Measurements from ENCODE around the gene ADGRV1.
A peak's percentile ranks its signal among the peaks of the same experiment; 100 is the strongest.
"Not testable (repeated sequence)": the region's sequence is repeated elsewhere in the genome, so short reads cannot be mapped to it uniquely, and the experiment has no call there.

Gene ADGRV1

DNA sequence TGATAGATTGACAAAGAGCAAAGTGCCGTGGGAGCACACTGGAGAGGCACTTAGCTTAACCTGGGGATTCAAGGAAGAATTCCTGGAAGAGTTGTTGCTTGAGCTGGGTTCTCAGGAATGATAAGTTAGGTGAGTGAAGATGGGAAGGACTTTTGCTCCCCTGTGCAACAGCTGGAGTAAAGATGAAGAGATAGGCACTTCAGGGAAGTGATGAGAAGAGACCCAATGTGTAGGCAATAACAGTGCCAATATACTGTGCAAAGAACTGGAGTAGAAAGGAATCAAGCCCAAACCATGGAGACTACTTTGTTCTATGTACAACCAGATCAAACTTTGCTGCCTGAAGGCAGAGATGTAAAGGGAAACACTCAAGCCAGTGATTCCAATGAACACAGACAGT, 92.2 kb downstream of the ADGRV1 start:
- no peak for DNase-seq

DNA sequence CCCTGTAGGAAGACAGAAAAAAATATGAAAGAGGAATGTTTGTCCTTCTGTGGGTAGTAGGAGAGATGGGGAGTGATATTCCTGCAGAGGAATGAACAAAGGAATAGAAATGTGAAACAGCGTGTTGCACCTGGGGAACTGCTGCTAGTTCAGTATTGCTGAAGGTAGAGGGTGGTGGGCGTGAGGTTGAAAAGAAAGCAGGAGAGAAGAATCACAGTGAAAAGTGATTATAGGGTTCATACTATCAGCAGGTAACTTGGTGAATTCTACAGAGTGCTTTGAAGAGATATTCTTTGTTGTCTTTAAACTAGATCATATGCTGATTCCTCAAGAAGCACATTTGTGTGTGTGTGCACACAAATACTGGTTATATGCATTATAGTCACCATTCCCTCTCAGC, 95.6 kb downstream of the ADGRV1 start:
- DNase-seq, result no peak

DNA sequence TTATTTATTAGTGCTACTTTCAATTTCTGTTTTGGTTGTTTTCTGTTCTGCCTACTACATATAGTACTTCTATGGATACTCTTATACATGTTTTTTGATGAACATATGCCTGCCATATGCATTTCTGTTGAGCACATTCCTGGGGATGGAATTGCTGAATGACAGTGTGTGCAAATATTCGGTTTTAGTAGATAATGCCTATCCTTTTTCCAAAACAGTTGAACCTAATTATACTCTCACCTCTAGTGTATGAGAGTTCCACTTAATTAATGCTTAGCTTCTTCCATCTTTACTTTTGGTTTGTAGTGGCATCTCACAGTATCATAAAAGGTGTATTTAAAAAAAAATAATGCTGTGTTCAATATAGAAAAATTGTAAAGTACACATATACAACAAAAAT, 96.8 kb downstream of the ADGRV1 start:
- no peak for DNase-seq

DNA sequence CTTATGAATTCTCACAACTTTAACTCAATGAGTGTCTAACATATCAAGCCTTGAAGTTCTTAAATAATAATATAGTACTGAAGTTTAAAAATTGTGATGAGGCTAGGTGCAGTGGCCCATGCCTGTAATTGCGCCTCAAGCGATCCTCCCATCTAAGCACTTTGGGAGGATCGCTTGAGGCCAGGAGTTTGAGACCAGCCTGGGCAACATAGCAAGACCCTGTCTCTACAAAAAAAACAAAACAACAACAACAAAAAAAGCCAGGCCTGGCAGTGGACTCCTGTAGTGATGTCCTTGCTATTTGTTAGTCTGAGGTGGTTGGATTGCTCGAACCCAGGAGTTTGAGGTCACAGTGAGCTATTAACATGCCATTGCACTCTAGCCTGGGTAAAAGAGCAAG, 98.4 kb downstream of the ADGRV1 start:
- DNase-seq, result no peak

DNA sequence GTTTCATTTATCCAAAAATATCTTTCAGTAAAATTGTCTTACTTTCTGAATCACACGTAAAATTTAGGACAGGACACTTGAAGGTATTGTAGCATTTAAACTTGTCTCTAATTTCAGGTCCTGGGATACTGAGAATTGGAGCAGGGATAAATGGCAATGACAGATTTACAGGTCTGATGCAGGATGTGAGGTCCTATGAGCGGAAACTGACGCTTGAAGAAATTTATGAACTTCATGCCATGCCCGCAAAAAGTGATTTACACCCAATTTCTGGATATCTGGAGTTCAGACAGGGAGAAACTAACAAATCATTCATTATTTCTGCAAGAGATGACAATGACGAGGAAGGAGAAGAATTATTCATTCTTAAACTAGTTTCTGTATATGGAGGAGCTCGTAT, 99.2 kb downstream of the ADGRV1 start:
- no peak for DNase-seq

DNA sequence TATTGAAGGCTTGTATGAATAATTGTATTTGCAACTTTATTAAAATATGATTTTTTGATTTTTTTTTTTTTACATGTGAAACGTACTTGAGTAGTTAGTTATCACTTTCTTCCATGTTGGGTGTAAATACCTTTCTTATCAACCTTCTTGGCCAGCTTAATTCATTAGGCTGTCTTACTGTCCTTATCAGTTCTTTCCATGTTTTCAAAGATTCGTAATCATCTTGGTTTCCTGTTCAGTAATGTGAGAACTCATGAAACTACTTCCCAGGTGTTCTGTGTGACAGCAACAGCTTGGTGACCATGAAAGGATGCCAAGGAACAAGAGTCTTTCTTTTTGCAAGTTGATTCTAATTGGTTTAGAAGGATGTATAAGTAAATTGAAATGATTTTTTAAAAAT, 100.0 kb downstream of the ADGRV1 start:
- DNase-seq, result peak; percentile 23

DNA sequence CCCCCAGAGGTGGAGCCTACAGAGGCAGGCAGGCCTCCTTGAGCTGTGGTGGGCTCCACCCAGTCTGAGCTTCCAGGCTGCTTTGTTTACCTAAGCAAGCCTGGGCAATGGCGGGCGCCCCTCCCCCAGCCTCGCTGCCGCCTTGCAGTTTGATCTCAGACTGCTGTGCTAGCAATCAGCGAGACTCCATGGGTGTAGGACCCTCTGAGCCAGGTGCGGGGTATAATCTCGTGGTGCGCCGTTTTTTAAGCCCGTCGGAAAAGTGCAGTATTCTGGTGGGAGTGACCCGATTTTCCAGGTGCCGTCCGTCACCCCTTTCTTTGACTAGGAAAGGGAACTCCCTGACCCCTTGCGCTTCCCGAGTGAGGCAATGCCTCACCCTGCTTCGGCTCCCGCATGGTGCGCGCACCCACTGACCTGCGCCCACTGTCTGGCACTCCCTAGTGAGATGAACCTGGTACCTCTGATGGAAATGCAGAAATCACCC, 109.5 kb downstream of the ADGRV1 start:
- DNase-seq, result not testable (repeated sequence)

DNA sequence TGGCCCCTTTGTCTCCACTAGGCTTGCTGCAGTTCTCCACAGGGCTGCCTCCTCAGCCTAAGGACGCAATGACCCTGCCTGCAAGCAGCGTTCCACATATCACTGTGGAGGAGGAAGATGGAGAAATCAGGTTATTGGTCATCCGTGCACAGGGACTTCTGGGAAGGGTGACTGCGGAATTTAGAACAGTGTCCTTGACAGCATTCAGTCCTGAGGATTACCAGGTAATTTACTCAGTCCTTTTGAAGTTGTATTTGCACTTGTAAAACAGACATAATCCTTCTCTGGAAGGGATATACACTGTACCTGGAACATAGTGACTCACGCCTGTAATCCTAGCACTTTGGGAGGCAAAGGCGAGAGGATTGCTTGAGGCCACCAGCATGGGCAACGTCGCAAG, 116.6 kb downstream of the ADGRV1 start:
- no peak for DNase-seq

DNA sequence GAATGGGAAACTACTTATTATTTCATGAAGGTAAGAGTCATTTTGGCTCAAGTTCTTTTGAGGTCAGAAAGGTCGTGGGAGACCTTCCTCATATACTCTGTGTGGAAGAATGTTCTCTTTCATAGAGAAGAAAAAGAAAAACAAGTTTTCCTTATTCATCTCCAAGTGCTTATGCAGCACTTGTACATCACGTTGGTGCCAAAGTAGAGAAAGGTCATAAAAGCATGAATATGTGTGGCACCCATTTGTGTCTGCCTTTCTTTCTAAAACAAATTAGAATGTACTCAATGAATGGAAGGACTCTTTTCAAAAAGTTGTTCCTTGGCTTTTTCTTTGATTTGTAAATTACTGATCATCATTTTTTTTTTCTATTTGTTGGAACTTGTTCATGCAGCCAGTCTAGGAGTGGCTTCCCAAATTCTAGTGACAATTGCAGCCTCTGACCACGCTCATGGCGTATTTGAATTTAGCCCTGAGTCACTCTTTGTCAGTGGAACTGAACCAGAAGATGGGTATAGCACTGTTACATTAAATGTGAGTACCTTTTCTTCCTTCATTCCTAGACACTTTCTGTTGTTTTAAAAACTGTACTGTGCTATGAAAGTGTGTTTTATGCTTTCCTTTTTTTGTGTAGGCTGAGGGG, 122.4 kb downstream of the ADGRV1 start:
- DNase-seq, result no peak

DNA sequence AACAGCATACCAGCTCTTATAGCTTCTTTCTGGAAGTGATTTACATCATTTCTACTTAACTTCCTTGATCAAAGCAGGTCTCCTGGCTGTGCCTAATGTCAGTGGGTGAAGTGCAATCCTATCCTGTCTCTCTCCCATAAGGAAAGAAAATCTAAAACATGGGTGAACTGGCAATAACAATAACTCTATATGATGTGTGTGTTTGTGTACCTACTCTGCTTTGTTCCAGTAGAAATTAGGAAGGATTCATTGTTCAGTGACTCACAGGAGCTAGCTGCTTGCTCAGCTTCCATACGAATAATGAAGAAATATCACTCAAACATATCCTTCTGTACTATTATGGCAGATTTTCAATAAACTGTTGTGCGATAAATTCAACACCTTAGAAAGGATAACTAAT, 123.7 kb downstream of the ADGRV1 start:
- DNase-seq, result no peak

DNA sequence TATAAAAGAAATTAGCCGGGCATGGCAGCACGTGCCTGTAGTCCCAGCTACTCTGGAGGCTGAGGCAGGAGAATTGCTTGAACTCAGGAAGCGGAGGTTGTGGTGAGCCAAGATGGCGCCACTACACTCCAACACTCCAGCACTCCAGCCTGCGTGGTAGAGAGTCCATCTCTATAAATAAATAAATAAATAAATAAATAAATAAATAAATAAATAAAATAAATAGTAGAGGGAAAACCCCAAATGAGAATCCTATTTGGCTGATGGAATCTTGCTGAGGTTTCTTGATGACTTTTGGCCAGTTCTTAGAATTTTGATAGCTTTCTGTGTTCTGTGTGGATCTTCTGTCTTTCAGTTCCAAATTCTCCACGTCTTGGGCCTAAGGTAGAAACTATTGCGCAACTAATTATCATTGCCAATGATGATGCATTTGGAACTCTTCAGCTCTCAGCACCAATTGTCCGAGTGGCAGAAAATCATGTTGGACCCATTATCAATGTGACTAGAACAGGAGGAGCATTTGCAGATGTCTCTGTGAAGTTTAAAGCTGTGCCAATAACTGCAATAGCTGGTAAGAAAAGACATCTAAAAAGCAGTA, 126.9 kb downstream of the ADGRV1 start:
- no peak for DNase-seq

DNA sequence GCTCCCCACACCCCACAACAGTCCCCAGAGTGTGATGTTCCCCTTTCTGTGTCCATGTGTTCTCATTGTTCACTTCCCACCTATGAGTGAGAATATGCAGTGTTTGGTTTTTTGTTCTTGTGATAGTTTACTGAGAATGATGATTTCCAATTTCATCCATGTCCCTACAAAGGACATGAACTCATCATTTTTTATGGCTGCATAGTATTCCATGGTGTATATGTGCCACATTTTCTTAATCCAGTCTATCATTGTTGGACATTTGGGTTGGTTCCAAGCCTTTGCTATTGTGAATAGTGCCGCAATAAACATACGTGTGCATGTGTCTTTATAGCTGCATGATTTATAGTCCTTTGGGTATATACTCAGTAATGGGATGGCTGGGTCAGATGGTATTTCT, 127.8 kb downstream of the ADGRV1 start:
- DNase-seq, result not testable (repeated sequence)

DNA sequence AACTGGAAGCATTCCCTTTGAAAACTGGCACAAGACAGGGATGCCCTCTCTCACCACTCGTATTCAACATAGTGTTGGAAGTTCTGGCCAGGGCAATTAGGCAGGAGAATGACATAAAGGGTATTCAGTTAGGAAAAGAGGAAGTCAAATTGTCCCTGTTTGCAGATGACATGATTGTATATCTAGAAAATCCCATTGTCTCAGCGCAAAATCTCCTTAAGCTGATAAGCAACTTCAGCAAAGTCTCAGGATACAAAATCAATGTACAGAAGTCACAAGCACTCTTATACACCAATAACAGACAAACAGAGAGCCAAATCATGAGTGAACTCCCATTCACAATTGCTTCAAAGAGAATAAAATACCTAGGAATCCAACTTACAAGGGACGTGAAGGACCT, 128.9 kb downstream of the ADGRV1 start:
- DNase-seq, result not testable (repeated sequence)

DNA sequence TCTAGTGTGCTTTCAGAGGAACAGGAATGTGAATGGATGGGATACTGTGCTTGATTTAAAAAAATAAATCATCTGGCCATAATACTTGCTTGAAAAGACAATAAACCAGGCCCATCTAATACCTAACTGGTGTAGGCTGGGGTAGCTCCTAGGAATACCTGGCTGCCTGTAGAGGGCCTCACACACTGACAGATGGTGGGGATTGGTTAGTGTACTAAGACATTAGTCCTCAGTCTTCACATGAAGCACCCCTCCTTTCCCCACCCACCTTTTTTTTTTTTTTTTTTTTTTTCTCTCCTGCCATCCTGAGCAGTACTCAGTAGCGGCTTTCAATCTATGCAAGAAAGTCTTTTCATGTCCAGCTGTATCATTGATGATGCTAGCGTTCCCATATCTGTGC, 130.5 kb downstream of the ADGRV1 start:
- peak; percentile 3 for DNase-seq

DNA sequence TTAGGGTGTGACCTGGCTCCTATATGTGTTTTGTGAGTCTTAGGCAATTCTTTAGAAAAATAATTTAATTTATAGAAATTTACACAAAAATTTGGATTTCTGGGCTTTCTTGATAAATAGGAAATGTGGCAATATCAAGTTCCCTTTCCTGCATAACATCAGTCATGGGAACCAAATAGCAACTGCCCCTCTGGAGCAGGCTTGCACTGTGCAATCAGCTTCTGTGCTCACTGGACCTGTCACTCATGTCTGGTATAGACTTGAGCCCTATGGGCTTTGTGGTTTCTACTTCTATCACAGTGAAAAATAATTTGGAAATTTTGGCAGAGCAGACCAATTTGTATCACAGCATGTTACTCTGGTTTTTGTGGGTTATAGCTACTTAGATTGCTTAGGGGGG, 131.7 kb downstream of the ADGRV1 start:
- DNase-seq, result peak; percentile 22

DNA sequence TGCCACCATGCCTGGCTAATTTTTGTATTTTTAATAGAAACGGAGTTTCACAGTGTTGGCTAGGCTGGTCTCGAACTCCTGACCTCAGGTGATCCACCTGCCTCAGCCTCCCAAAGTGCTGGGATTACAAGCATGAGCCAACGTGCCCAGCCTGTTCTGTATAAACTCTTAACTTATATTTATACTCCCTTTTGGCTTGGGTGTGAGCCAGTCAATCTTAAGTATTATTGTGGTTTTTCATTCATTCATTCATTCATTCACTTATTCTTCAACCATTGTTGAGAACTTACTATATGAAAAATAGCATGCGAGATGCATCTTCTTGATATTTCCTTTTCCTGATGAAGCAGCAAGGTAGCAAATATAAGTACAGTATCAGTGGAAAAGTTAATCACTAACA, 132.9 kb downstream of the ADGRV1 start:
- no peak for DNase-seq

DNA sequence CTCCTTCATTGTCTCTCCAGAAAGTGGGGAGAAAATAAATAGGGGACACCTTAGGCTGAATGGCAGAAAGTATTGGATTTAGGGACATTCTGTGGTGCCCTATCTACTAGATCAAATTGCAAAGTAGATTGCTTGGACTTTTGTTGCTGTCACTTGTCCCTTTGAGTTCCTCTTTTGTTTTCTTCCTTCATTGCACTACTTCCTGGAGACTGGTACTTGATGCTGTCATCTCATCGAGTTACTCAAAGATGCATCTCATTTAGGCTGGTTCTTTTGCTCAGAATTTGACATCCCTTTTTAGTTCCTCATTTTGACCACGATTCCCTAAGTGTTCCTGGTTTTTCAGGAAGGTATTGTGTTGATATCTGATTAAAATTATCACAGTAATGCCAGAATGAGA, 137.6 kb downstream of the ADGRV1 start:
- peak; percentile 21 for DNase-seq

DNA sequence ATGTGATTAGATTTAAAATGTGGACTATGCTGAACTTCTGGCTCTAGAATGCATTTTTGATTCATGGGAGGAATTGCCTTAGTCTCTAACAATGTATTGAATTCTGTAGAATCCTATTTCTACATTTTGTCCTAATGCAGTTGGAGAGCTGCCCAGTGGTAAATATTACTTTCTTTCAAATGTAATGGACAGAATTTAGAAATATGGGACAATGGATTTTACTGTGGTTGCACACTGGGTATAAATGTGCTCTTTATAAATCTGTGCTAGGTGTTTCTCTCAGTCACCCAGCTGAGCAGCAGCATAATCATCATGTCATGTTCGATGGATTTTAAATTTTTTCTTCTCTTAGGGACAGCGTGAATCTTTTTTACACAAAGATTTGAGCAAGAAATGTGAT, 141.7 kb downstream of the ADGRV1 start:
- no peak for DNase-seq

DNA sequence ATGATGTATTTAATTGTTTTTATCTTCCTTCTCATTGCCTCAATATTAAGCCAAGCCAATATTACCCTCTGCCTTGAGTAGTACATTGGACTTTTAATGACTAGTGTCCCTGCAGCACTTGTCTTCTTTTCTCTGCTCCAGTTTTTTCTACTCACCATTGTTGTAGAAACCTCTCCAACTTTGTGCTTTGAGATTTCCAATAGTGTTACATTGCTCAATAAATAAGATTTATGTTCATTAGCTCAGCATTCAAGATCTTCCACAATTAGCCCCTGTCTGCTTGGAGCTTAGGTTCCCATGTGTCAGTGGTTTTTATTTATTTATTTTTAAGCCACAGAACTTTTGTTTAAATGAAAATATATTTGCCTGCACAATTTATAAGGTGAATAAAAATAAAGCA, 145.3 kb downstream of the ADGRV1 start:
- no peak for DNase-seq

DNA sequence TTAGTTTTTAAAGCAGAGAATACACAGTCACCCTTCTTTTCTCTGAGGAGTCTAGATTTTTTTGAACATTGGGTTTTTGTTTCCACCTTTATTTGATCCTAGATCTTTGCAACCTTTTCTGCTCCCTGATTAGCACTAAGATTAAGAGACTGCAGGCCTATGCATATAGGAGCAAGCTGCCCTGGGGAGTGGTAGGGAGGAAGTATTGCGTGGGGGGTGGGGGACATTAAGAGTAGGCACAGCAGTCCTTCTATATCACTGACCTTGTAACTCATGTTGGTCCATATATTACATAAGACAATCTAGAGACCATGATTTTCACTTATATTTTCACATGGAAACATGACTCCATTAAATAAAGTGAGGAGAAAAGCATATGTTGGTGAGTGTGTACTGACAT, 149.1 kb downstream of the ADGRV1 start:
- DNase-seq, result no peak

DNA sequence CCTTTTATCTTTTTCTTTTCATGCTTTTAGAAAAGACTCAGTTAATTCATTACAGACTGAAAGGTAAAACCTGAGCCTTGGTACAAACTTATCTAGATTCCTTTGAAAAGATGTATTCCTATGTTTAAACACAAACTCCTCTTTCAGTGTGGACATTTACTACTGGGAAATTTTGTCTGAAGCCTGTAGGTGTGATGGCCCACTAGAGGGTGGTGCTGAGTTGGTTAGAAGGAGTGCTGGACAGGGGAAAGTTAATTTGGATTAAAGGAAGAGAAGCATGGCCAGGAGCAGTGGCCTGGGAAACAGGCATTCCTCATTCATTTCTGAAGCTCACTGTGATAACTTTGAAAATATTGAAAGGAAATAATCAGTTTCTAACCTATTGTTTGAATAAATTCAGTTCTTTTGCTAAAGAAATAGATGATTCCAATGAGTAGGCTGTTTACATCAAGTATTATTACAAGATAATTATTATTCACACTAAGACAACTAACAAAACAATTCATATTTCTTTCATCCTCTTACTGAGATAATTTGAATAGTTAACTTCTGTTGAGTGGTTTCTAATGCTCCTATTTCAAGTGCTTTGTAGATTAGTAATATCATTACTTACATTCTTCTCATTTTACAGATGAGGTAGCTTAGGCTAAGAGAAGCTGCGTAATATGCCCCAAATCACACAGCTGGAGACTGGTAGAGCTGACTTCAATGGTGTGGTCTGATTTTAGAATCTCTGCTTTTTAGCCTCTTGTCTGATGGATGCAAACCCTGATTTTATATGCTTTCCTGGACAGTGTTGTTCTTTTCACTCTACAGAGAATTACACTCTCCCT, 150.9 kb downstream of the ADGRV1 start:
- DNase-seq, result peak; percentile 56

DNA sequence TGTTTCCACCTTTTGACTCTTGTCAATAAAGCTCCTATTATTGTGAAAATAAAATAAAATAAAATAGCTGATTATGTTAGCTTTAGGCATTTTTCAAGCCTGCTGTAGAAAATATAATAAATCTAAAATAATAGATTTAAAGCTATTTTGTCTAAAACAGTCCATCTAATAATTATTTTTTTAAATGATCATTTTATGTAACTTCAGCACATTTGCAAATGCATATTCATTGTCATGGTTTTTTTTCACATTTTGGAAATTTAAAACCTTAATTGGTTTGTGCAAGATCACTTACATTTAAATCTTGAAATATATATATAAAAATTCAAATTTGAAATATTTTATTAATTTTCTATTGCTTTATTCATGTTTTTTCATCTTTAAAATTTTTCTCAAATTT, 159.8 kb downstream of the ADGRV1 start:
- DNase-seq, result no peak

DNA sequence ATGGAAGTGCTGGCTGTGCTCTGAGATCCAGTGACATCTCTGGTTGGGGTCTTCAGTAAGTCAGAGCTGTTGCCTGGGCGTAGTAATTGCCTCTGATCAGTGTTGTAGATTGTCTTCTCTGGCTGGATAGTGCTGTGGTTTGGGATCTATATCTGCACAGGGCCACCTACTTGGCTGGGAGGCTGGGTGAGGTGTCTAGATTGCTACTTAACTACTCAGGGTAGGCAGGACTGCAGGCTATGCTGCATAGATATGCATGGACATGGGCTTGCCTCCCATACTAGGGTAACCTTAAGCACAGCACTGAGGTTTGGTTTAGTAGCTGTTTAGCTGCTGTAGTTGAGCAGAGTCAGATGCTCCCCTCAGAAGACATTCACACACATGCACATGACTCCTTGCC, 181.0 kb downstream of the ADGRV1 start:
- no peak for DNase-seq

DNA sequence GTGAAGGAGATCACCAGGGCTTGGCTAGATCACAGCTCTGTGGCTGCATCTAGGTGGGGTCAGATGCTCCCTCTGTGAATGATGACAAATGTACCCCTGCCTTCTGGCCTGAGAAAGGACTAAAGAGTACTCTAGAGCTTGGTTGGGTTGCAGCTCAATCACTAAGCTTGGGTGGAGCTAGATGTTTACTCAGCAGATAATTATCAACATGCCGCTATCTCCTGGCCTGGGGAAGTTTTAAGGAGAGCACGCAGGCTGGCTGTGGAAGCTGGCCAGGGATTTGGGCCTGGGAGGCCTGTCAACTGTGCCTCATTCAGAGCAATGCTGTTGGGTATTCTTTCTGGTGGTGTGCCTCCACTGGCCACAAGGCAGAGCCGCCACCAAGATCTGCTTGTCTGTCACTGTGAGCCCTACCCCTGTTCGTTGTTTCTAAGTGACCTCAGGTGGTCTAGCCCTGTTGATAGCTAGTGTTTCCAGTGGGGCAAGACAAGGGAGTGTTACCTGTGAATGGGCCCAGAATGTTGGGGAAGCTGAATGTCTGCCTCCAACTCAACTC, 181.7 kb downstream of the ADGRV1 start:
- no peak for DNase-seq

Data from hematopoietic multipotent progenitor cell treated with erythropoietin and hydrocortisone succinate and interleukin-3 and kit ligand, for 6 days (in vitro differentiated cells).